GM06990 (cell line): ENCODE results near the gene RPS6KA4.
"Not testable (repeated sequence)": the region's sequence is repeated elsewhere in the genome, so short reads cannot be mapped to it uniquely, and the experiment has no call there.

ENCODE experiments used
- DNase-seq: peaks from one replicate; pipeline ENCODE4 v3.0.0-alpha.2; 2011; ENCODE audit not compliant: insufficient read length; ENCODE audit errors: extremely low read depth
- H3K27me3 ChIP-seq: replicated peaks from 2 replicates; pipeline ENCODE4 v1.6.0; 2011; ENCODE audit warnings: low read length; ENCODE audit not compliant: control insufficient read depth, insufficient read depth
- H3K36me3 ChIP-seq: 2 replicates; pipeline ENCODE4 v1.5.1; 2011; ENCODE audit warnings: low read length; ENCODE audit not compliant: control insufficient read depth, insufficient read depth
- H3K4me3 ChIP-seq: replicated peaks from 2 replicates; pipeline ENCODE4 v1.5.1; 2011; ENCODE audit warnings: low read depth, mild to moderate bottlenecking, control low read depth, low read length
- CTCF ChIP-seq: IDR thresholded peaks from 2 replicates; pipeline ENCODE4 v1.5.1; 2011; ENCODE audit warnings: low read length, control low read depth, mild to moderate bottlenecking, inconsistent platforms; ENCODE audit not compliant: insufficient read depth, poor library complexity, severe bottlenecking

RPS6KA4 gene

GRCh38 chr11:64321026-64321425 lies 37.9 kb upstream of the RPS6KA4 start:
- DNase-seq = no peak
- no peak for TF ChIP-seq CTCF
- no peaks in the 10 kb centered on the region for H3K27me3 ChIP-seq
- H3K36me3 ChIP-seq = peaks cover 21% of the 10 kb centered on the region
- no peak overlapping the region for H3K4me3 ChIP-seq

DNA sequence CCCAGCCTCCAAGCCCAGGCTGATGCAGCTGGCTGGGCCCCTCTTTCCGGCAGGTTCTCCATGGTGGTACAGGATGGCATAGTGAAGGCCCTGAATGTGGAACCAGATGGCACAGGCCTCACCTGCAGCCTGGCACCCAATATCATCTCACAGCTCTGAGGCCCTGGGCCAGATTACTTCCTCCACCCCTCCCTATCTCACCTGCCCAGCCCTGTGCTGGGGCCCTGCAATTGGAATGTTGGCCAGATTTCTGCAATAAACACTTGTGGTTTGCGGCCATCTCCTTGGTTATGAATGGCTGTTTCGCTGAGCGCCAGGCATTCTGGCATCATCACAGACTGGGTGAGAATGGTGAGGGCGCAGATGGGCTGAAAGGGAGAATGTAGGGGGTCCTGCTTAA lies 37.4 kb upstream of the RPS6KA4 start:
- H3K36me3 ChIP-seq = peaks cover 19% of the 10 kb centered on the region
- TF ChIP-seq CTCF = no peak
- H3K4me3 ChIP-seq = no peak overlapping the region
- no peak for DNase-seq
- no peaks in the 10 kb centered on the region for H3K27me3 ChIP-seq

GRCh38 chr11:64322925-64323260 lies 36.1 kb upstream of the RPS6KA4 start:
- Histone ChIP-seq H3K27me3 (no peaks in the 10 kb centered on the region), H3K36me3 (peaks cover 19% of the 10 kb centered on the region)
- TF ChIP-seq CTCF = no peak

GRCh38 chr11:64323373-64323772 lies 35.6 kb upstream of the RPS6KA4 start:
- no peaks in the 10 kb centered on the region for H3K27me3 ChIP-seq
- H3K36me3 ChIP-seq = peaks cover 19% of the 10 kb centered on the region
- no peak for DNase-seq
- TF ChIP-seq CTCF = no peak
- H3K4me3 ChIP-seq = no peak overlapping the region

More at GRCh38 chr11:64322925-64323260, 36.1 kb upstream of the RPS6KA4 start:
- no peak overlapping the region for H3K4me3 ChIP-seq
- no peak for DNase-seq

DNA sequence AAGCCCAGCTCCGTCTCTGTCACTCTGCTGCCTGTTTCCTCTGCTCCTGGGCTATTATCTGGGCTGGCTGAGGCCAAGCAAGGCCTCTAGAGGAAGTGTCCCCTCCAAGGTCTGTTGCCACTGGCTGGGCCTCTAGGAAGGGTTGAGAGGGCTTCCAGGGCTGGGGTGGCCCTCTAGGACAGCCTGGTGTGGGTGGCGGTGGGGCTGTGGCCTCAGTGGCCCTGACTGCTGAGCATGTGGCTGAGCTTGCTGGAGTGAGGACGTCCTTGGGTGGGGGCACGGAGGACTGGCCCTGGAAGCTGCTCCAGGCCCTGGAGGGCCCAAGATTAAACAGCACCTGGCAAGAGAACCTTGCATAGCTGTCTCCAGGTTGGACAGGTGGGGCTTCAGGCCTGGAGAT lies 35.0 kb upstream of the RPS6KA4 start:
- not testable (repeated sequence) for H3K27me3 ChIP-seq, DNase-seq

DNA sequence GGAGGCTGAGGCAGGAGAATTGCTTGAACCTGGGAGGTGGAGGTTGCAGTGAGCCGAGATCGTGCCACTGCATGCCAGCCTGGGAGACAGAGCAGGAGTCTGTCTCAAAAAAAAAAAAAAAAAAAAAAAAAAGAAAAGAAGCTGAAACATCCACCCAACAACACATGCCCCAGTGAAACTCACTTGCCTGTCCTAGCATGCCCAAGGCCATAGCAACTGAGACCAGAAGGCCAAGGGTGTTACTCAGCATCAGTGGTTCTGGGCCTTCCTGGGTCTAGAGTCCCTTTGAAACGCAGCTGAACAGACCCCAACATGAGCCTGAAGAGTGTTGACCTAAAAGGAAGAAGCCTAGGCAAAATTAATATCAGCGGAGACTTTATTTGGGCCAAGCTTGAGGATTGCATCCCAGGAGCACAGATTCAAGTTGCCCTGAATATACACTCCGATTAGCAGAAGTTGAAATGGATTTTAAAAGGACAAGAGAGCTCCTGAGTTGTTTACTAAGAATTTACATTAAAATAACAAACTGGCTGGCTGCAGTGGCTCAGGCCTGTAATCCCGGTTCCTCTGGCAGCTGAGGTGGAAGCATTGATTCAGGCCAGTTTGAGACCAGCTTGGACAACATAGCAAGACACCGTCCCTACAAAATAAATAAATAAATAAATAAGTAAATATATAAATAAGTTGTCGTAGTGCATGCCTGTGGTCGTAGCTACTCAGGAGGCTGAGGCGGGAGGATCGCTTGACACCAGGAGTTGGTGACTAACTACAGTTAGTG lies 34.1 kb upstream of the RPS6KA4 start:
- TF ChIP-seq CTCF = no peak
- Histone ChIP-seq H3K36me3 (peaks cover 19% of the 10 kb centered on the region), H3K4me3 (no peak overlapping the region), H3K27me3 (no peaks in the 10 kb centered on the region)
- DNase-seq = no peak

More for the DNA sequence above, 35.0 kb upstream of the RPS6KA4 start:
- H3K4me3 ChIP-seq = not testable (repeated sequence)
- H3K36me3 ChIP-seq = peaks cover 19% of the 10 kb centered on the region
